Esophagus squamous epithelium (tissue), 5 donors: Measurements from ENCODE around the gene SEMA6A. TPM values are rescaled to one million over a fixed set of nuclear protein-coding genes. Genes with fewer than 3 reads are reported as not detected.

Experiments used
- DNase-seq: peaks from one replicate; lab custom pipeline; 2025; lab: John Stamatoyannopoulos, UW
- H3K27ac ChIP-seq, 4 donors: fragments of 200-600 bp; sonication (generic); one replicate each; pipeline ENCODE4 v1.5.1; 2016 to 2019; ENCODE audit warnings: mild to moderate bottlenecking in 1 of 4
- H3K27me3 ChIP-seq, 4 donors: fragments of 200-600 bp; sonication (generic); 1 replicate in 3 of 4; 2 replicates in 1 of 4; pipeline versions ENCODE4 v1.5.1 to v1.6.0; 2017 to 2021; ENCODE audit warnings: antibody characterized with exemption in 1 of 4
- H3K36me3 ChIP-seq, 3 donors: fragments of 200-600 bp; sonication (generic); one replicate each; pipeline ENCODE4 v1.5.1; 2016 to 2019
- H3K4me1 ChIP-seq, 3 donors: fragments of 200-600 bp; sonication (generic); one replicate each; pipeline ENCODE4 v1.5.1; 2017 to 2019
- H3K4me3 ChIP-seq, 4 donors: fragments of 200-600 bp; sonication (generic); 1 replicate in 3 of 4; 2 replicates in 1 of 4; pipeline ENCODE4 v1.5.1; 2016 to 2019; ENCODE audit warnings: mild to moderate bottlenecking in 2 of 4, moderate library complexity in 1 of 4
- H3K9me3 ChIP-seq, 3 donors: fragments of 200-600 bp; sonication (generic); one replicate each; pipeline ENCODE4 v1.5.1; 2016 to 2019
- POLR2A ChIP-seq, 4 donors: fragments of 450-650 bp; IDR thresholded peaks; one replicate each; pipeline ENCODE4 v1.6.1; 2017; ENCODE audit warnings: antibody characterized with exemption in 4 of 4, mild to moderate bottlenecking in 4 of 4, moderate library complexity in 3 of 4
- WGBS, 2 donors: methylation state at CpG; one replicate each; pipeline ENCODE4 v1.1.5; 2018; 5-methylcytosine and 5-hydroxymethylcytosine counted together
- intact Hi-C: fragments of 100-400 bp; cut with DNase I; formaldehyde crosslinking; loops from one replicate; pipeline ENCODE4 v1.15.0; 2022
- total RNA-seq, 4 donors: library from RNA; depleted of rRNA; stranded (reverse); fragments of >200 nt; gene quantifications; one replicate each; pipeline ENCODE4 v1.1.0, GENCODE V29; 2016
- TF ChIP-seq, protein P1 (sequence below), 6 experiments: fragments of 450-650 bp in 4 of 6; fragments of 200-600 bp in 2 of 6; sonication (generic) in 2 of 6; IDR thresholded peaks; one replicate each; pipeline ENCODE4 v1.5.1; 2016 to 2019; ENCODE audit warnings: antibody characterized with exemption in 6 of 6, mild to moderate bottlenecking in 4 of 6, moderate library complexity in 4 of 6
- donor health status: DM: yes; HTN: yes; CAD: no.

Gene SEMA6A
- total RNA-seq, 4 donors from 2014 or later, result 3.0 to 28.6 (median 4.3) TPM

DNA sequence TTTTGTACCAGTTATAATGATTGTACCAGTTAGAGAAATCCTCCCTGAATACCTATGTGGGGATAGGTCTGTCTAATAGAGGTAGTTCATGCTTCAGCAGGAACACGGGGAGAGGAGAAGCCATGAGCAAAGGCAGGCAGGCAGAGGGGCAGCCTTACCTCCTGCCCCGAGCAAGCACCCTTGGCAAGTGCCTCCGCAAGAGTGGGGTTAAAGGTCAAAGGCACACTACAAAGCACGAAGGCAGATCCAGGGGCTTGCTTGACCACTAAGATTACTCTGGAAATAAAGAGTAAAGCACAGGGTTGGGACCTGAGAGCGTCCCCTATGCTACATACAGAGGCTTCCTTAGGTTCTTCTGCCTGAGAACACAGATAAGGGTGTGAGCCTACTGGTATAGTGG is 100.9 kb downstream of the SEMA6A start:
- intact Hi-C loops, result no loop called here
- WGBS, 2 donors, result 87 to 88% methylated on average over 5 of the region's 5 CpGs
- no peak overlapping the region for H3K27ac ChIP-seq

GRCh38 chr5:116472274-116472673 is 102.3 kb downstream of the SEMA6A start:
- peaks cover 0 to 76% (median 0%) of the 10 kb centered on the region in 3 donors for H3K36me3 ChIP-seq
- 91 to 93% methylated on average over 3 of the region's 3 CpGs for WGBS, 2 donors
- H3K27ac ChIP-seq, result no peak overlapping the region

More for the DNA sequence above, 100.9 kb downstream of the SEMA6A start:
- Histone ChIP-seq H3K4me3 (no peak overlapping the region), H3K27me3 (no peaks in the 10 kb centered on the region), H3K9me3 (peaks cover 0 to 24% (median 12%) of the 10 kb centered on the region in 3 donors), H3K36me3 (peaks cover 0 to 76% (median 0%) of the 10 kb centered on the region in 3 donors), H3K4me1 (no peaks in the 10 kb centered on the region)
- TF ChIP-seq, protein P1, sequence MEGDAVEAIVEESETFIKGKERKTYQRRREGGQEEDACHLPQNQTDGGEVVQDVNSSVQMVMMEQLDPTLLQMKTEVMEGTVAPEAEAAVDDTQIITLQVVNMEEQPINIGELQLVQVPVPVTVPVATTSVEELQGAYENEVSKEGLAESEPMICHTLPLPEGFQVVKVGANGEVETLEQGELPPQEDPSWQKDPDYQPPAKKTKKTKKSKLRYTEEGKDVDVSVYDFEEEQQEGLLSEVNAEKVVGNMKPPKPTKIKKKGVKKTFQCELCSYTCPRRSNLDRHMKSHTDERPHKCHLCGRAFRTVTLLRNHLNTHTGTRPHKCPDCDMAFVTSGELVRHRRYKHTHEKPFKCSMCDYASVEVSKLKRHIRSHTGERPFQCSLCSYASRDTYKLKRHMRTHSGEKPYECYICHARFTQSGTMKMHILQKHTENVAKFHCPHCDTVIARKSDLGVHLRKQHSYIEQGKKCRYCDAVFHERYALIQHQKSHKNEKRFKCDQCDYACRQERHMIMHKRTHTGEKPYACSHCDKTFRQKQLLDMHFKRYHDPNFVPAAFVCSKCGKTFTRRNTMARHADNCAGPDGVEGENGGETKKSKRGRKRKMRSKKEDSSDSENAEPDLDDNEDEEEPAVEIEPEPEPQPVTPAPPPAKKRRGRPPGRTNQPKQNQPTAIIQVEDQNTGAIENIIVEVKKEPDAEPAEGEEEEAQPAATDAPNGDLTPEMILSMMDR (IDR thresholded peaks at IDR 0.05), result no peak
- no peak for TF ChIP-seq POLR2A (IDR thresholded peaks at IDR 0.05)
- no peak for DNase-seq

DNA sequence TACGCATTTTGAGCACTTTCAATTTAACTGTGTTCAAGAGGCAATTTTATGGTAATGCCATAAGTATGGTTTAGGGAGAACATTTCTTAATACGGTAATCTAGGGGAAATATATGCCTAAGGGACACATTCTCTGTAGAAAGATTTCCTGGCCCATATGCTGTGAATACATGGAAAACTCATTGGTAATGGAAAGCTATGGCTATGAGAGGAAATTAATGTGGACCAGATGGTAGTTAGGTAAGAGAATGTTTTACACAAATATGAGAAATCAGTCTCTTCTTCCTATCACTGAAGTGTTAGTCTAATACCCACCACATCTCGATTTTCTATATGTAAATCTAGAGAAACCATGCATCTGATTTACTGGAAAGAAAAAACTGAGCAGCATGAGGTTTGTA is 105.0 kb downstream of the SEMA6A start:
- 55 to 60% methylated on average over 3 of the region's 3 CpGs for WGBS, 2 donors
- Histone ChIP-seq H3K4me3 (no peak overlapping the region), H3K36me3 (peaks cover 0 to 64% (median 0%) of the 10 kb centered on the region in 3 donors)

More at GRCh38 chr5:116472274-116472673, 102.3 kb downstream of the SEMA6A start:
- H3K4me1 ChIP-seq, result no peaks in the 10 kb centered on the region
- H3K27me3 ChIP-seq, result no peaks in the 10 kb centered on the region
- peaks cover 0 to 26% (median 9%) of the 10 kb centered on the region in 3 donors for H3K9me3 ChIP-seq
- no peak for DNase-seq
- no peak overlapping the region for H3K4me3 ChIP-seq
- intact Hi-C loops, result no loop called here
- TF ChIP-seq, protein P1 (IDR thresholded peaks at IDR 0.05), result no peak
- no peak for TF ChIP-seq POLR2A (IDR thresholded peaks at IDR 0.05)

GRCh38 chr5:116468583-116468982 is 106.0 kb downstream of the SEMA6A start:
- Histone ChIP-seq H3K27ac (no peak overlapping the region), H3K27me3 (no peaks in the 10 kb centered on the region), H3K4me3 (no peak overlapping the region), H3K9me3 (peaks cover 0 to 12% (median 0%) of the 10 kb centered on the region in 3 donors), H3K4me1 (no peaks in the 10 kb centered on the region), H3K36me3 (peaks cover 0 to 63% (median 0%) of the 10 kb centered on the region in 3 donors)
- no peak for TF ChIP-seq POLR2A (IDR thresholded peaks at IDR 0.05)
- TF ChIP-seq, protein P1 (IDR thresholded peaks at IDR 0.05), result no peak
- DNase-seq, result no peak
- WGBS, 2 donors, result 79 to 96% methylated on average over 2 of the region's 2 CpGs
- intact Hi-C loops, result no loop called here

More for the DNA sequence above, 105.0 kb downstream of the SEMA6A start:
- intact Hi-C loops, result no loop called here
- Histone ChIP-seq H3K4me1 (no peaks in the 10 kb centered on the region), H3K27ac (no peak overlapping the region), H3K27me3 (no peaks in the 10 kb centered on the region), H3K9me3 (peaks cover 0 to 12% (median 0%) of the 10 kb centered on the region in 3 donors)
- no peak for DNase-seq
- no peak for TF ChIP-seq POLR2A (IDR thresholded peaks at IDR 0.05)
- TF ChIP-seq, protein P1 (IDR thresholded peaks at IDR 0.05), result no peak

GRCh38 chr5:116467465-116467843 is 107.2 kb downstream of the SEMA6A start:
- no peaks in the 10 kb centered on the region for H3K27me3 ChIP-seq
- H3K36me3 ChIP-seq, result peaks cover 0 to 54% (median 0%) of the 10 kb centered on the region in 3 donors
- no peak overlapping the region for H3K4me3 ChIP-seq
- no peak for TF ChIP-seq POLR2A (IDR thresholded peaks at IDR 0.05)
- TF ChIP-seq, protein P1 (IDR thresholded peaks at IDR 0.05), result no peak
- H3K27ac ChIP-seq, result no peak overlapping the region
- peaks cover 0 to 12% (median 0%) of the 10 kb centered on the region in 3 donors for H3K9me3 ChIP-seq
- H3K4me1 ChIP-seq, result no peaks in the 10 kb centered on the region
- 88 to 93% methylated on average over 4 to 5 of the region's 5 CpGs for WGBS, 2 donors
- no peak for DNase-seq
- intact Hi-C loops, result no loop called here
